ENCODE measurements around the gene FRRS1.
A peak's percentile ranks its signal among the peaks of the same experiment; 100 is the strongest.

The FRRS1 gene

DNA sequence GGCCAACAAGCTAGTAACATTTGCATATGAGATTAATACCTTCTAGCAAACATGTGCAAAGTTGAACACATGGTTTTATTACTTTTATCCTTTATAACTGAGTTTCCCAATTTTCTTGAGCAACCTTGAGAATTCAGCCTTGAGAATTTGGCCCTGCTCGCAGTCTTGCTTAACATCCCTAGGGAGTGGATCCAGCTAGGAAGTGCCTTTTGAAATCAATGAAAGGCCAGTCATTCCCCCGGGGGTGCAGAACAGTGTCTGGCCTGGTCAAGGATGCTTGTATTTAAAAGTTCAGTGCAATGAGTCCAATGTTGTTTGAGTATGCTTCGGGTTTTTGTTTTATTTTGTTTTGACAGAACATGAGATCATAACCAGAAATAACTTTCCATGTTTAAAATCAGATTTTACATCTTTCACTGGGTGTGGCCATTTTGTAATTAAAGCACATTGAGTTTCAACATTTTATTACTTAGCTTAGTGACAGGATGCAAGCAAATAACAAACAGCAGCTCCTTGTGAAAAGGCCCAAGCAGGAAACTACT lies 103.8 kb downstream of the FRRS1 start:
- H3K27ac ChIP-seq (ENCODE audit: extremely low read depth, low read depth, low read length): no peak overlapping the region
- no peak overlapping the region for H3K4me3 ChIP-seq (ENCODE audit: low read depth, low read length)
- ChIA-PET CTCF (interaction anchor here (0.7 kb wide), 1 partner anchor 28 kb away, joined by 3 read pairs; no protein-coding TSS in a partner anchor), POLR2A (no interaction called here)
- TF ChIP-seq SCRT2 (tag by site-specific recombination; IDR thresholded peaks at IDR 0.05) (no peak), ZNF473 (tag by site-specific recombination; IDR thresholded peaks at IDR 0.05) (no peak), ZFP3 (tag by site-specific recombination; IDR thresholded peaks at IDR 0.05; ENCODE audit: low read depth) (no peak), HOXC10 (CRISPR knock-in tag; IDR thresholded peaks at IDR 0.05) (no peak), ZNF768 (tag by site-specific recombination; IDR thresholded peaks at IDR 0.05) (no peak), ZNF544 (tag by site-specific recombination; IDR thresholded peaks at IDR 0.05) (no peak)
- TF ChIP-seq, protein P1, sequence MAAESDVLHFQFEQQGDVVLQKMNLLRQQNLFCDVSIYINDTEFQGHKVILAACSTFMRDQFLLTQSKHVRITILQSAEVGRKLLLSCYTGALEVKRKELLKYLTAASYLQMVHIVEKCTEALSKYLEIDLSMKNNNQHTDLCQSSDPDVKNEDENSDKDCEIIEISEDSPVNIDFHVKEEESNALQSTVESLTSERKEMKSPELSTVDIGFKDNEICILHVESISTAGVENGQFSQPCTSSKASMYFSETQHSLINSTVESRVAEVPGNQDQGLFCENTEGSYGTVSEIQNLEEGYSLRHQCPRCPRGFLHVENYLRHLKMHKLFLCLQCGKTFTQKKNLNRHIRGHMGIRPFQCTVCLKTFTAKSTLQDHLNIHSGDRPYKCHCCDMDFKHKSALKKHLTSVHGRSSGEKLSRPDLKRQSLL (tag by site-specific recombination; IDR thresholded peaks at IDR 0.05): no peak
- TF ChIP-seq, protein P2, sequence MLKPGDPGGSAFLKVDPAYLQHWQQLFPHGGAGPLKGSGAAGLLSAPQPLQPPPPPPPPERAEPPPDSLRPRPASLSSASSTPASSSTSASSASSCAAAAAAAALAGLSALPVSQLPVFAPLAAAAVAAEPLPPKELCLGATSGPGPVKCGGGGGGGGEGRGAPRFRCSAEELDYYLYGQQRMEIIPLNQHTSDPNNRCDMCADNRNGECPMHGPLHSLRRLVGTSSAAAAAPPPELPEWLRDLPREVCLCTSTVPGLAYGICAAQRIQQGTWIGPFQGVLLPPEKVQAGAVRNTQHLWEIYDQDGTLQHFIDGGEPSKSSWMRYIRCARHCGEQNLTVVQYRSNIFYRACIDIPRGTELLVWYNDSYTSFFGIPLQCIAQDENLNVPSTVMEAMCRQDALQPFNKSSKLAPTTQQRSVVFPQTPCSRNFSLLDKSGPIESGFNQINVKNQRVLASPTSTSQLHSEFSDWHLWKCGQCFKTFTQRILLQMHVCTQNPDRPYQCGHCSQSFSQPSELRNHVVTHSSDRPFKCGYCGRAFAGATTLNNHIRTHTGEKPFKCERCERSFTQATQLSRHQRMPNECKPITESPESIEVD (tag by site-specific recombination; IDR thresholded peaks at IDR 0.05): peak; percentile 41; the same call in 1 of the 2 replicates
- no peaks in the 10 kb centered on the region; the same call in 1 of the 2 replicates for H3K4me1 ChIP-seq (ENCODE audit: control insufficient read depth, insufficient read depth, low read length)
- H3K36me3 ChIP-seq (ENCODE audit: control insufficient read depth in 2 of 2, insufficient read depth in 1 of 2, low read length in 2 of 2): no peaks in the 10 kb centered on the region
- no peaks in the 10 kb centered on the region for H3K9me3 ChIP-seq (ENCODE audit: control insufficient read depth, insufficient read depth, low read depth, low read length)

DNA sequence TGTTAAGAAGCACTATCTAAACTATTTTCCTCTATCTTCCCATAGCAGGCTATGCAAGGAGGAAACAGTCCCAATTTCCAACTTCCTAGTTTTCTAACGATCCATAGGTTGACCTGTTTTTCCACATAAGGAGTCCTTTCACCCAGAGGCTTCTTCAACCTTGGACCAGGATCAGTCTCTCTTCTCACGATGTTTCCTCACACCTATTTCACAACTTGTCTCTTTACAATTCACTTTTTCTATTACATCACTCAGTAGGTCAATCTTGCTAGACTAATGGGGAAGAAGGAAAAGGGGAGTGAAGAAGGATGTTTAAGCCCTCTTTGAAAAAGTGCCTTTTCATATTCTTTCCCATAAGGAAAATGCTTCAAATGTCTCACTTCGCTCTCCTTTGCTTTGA lies 104.7 kb downstream of the FRRS1 start:
- no peaks in the 10 kb centered on the region for H3K36me3 ChIP-seq (ENCODE audit: control insufficient read depth in 2 of 2, insufficient read depth in 1 of 2, low read length in 2 of 2)
- no peak overlapping the region for H3K4me3 ChIP-seq (ENCODE audit: low read depth, low read length)
- ChIA-PET CTCF (interaction anchor here (1.1 kb wide), 1 partner anchor 14 kb away, joined by 3 read pairs; no protein-coding TSS in a partner anchor), POLR2A (no interaction called here)
- H3K9me3 ChIP-seq (ENCODE audit: control insufficient read depth, insufficient read depth, low read depth, low read length): no peaks in the 10 kb centered on the region
- H3K4me1 ChIP-seq (ENCODE audit: control insufficient read depth, insufficient read depth, low read length): no peaks in the 10 kb centered on the region; the same call in 1 of the 2 replicates
- TF ChIP-seq RBAK (tag by site-specific recombination; IDR thresholded peaks at IDR 0.05) (no peak), ZNF548 (tag by site-specific recombination; IDR thresholded peaks at IDR 0.05) (no peak), ZNF660 (tag by site-specific recombination; IDR thresholded peaks at IDR 0.05) (no peak), ZNF274 (IDR thresholded peaks at IDR 0.05; ENCODE audit: low read length) (no peak), ZNF274 (tag by site-specific recombination; IDR thresholded peaks at IDR 0.05; ENCODE audit: borderline replicate concordance) (no peak), ZBTB1 (tag by site-specific recombination; IDR thresholded peaks at IDR 0.05) (no peak), KLF8 (tag by site-specific recombination; IDR thresholded peaks at IDR 0.05) (no peak), ZNF555 (tag by site-specific recombination; conservative IDR thresholded peaks at IDR 0.05) (no peak), ZNF626 (tag by site-specific recombination; IDR thresholded peaks at IDR 0.05) (no peak), ZNF514 (tag by site-specific recombination; IDR thresholded peaks at IDR 0.05) (no peak), SETDB1 (IDR thresholded peaks at IDR 0.05; ENCODE audit: insufficient read length, low read length) (no peak), BCL11B (tag by site-specific recombination; IDR thresholded peaks at IDR 0.05; ENCODE audit: low read depth) (no peak), ZNF785 (tag by site-specific recombination; IDR thresholded peaks at IDR 0.05) (no peak), WT1 (tag by site-specific recombination; IDR thresholded peaks at IDR 0.05) (no peak)
- TF ChIP-seq, protein P3, sequence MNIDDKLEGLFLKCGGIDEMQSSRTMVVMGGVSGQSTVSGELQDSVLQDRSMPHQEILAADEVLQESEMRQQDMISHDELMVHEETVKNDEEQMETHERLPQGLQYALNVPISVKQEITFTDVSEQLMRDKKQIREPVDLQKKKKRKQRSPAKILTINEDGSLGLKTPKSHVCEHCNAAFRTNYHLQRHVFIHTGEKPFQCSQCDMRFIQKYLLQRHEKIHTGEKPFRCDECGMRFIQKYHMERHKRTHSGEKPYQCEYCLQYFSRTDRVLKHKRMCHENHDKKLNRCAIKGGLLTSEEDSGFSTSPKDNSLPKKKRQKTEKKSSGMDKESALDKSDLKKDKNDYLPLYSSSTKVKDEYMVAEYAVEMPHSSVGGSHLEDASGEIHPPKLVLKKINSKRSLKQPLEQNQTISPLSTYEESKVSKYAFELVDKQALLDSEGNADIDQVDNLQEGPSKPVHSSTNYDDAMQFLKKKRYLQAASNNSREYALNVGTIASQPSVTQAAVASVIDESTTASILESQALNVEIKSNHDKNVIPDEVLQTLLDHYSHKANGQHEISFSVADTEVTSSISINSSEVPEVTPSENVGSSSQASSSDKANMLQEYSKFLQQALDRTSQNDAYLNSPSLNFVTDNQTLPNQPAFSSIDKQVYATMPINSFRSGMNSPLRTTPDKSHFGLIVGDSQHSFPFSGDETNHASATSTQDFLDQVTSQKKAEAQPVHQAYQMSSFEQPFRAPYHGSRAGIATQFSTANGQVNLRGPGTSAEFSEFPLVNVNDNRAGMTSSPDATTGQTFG (tag by site-specific recombination; IDR thresholded peaks at IDR 0.05; ENCODE audit: borderline replicate concordance): no peak
- TF ChIP-seq, protein P4, sequence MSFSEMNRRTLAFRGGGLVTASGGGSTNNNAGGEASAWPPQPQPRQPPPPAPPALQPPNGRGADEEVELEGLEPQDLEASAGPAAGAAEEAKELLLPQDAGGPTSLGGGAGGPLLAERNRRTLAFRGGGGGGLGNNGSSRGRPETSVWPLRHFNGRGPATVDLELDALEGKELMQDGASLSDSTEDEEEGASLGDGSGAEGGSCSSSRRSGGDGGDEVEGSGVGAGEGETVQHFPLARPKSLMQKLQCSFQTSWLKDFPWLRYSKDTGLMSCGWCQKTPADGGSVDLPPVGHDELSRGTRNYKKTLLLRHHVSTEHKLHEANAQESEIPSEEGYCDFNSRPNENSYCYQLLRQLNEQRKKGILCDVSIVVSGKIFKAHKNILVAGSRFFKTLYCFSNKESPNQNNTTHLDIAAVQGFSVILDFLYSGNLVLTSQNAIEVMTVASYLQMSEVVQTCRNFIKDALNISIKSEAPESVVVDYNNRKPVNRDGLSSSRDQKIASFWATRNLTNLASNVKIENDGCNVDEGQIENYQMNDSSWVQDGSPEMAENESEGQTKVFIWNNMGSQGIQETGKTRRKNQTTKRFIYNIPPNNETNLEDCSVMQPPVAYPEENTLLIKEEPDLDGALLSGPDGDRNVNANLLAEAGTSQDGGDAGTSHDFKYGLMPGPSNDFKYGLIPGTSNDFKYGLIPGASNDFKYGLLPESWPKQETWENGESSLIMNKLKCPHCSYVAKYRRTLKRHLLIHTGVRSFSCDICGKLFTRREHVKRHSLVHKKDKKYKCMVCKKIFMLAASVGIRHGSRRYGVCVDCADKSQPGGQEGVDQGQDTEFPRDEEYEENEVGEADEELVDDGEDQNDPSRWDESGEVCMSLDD (tag by site-specific recombination; IDR thresholded peaks at IDR 0.05): no peak
- TF ChIP-seq, protein P1 (tag by site-specific recombination; IDR thresholded peaks at IDR 0.05): no peak
- H3K27ac ChIP-seq (ENCODE audit: extremely low read depth, low read depth, low read length): no peak overlapping the region

Data from HEK293 (cell line).